Measurements from ENCODE around the gene ACO2. TPM values are rescaled to one million over a fixed set of nuclear protein-coding genes. Genes with fewer than 3 reads are reported as not detected.
"Not testable (repeated sequence)": the region's sequence is repeated elsewhere in the genome, so short reads cannot be mapped to it uniquely, and the experiment has no call there.

ACO2 gene
- total and polyA plus RNA-seq, 12 donors = 35.5 to 212 (median 134) TPM

DNA sequence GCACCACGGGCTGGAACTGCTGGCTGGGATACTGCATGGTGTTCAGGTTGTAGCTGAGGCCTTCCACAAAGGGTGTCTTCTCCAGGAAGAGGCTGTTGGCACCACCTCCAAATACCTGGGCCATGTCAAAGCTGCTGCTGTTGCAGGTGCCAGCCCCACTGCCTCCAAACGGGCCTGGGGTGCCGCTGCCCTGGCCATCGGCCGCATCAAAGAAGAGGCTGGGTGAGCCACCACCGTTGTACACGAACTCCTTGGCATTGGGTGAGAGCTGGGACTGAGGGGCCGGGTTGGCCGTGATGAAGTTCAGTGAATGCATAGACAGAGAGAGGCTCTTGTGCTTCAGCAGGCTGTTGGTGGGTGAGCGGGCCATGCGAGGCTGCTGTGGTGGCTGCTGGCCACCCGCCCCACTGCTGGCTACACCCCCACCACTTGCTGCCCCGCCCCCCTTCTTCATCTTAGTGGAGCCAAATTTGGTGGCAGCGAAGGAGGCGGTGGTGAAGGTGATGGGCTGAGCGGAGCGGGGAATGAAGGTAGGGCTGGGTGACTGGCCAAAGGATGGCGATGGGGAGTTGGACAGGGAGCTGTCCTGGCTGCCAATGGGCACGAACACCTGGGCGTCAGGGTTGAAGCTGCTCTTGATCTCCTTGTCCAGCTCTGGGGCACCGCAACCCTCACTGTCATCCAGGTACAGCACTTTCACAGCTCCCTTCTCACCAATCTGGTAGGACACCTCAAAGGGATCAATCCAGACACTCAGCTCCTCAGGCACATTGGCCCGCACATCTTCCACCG is 32.4 kb upstream of the ACO2 start:
- Histone ChIP-seq H3K36me3 (replicated peaks in 1 of 2) (peaks cover 0 to 54% of the 10 kb centered on the region in 2 donors), H3K27ac (peak overlapping the region in 2 of 5 donors; percentile 5 to 65), H3K4me1 (replicated peaks in 1 of 2) (peaks cover 18 to 59% of the 10 kb centered on the region in 2 donors), H3K9me3 (replicated peaks in 1 of 3) (no peaks in the 10 kb centered on the region), H3K4me3 (no peak overlapping the region), H3K27me3 (no peaks in the 10 kb centered on the region)
- TF ChIP-seq, protein P1, sequence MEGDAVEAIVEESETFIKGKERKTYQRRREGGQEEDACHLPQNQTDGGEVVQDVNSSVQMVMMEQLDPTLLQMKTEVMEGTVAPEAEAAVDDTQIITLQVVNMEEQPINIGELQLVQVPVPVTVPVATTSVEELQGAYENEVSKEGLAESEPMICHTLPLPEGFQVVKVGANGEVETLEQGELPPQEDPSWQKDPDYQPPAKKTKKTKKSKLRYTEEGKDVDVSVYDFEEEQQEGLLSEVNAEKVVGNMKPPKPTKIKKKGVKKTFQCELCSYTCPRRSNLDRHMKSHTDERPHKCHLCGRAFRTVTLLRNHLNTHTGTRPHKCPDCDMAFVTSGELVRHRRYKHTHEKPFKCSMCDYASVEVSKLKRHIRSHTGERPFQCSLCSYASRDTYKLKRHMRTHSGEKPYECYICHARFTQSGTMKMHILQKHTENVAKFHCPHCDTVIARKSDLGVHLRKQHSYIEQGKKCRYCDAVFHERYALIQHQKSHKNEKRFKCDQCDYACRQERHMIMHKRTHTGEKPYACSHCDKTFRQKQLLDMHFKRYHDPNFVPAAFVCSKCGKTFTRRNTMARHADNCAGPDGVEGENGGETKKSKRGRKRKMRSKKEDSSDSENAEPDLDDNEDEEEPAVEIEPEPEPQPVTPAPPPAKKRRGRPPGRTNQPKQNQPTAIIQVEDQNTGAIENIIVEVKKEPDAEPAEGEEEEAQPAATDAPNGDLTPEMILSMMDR (IDR thresholded peaks at IDR 0.05) = no peak
- TF ChIP-seq POLR2A (IDR thresholded peaks at IDR 0.05) = no peak
- intact Hi-C loops (cut with DNase I) = no loop called here
- DNase-seq = no peak
- 82 to 89% (median 84%) methylated on average over 14 to 23 of the region's 23 CpGs for WGBS, 4 donors

GRCh38 chr22:41437198-41437597 is 31.7 kb upstream of the ACO2 start:
- no peaks in the 10 kb centered on the region for H3K9me3 ChIP-seq (replicated peaks in 1 of 3)
- intact Hi-C loops (cut with DNase I) = no loop called here
- H3K4me3 ChIP-seq = no peak overlapping the region
- no peaks in the 10 kb centered on the region for H3K27me3 ChIP-seq
- peaks cover 0 to 54% of the 10 kb centered on the region in 2 donors for H3K36me3 ChIP-seq (replicated peaks in 1 of 2)
- TF ChIP-seq POLR2A (IDR thresholded peaks at IDR 0.05) = no peak
- TF ChIP-seq, protein P1 (IDR thresholded peaks at IDR 0.05) = no peak
- peak in 5 of 7 donors; percentile 39 to 64 (median 46) for DNase-seq
- 37 to 55% (median 47%) methylated on average over 3 to 7 of the region's 7 CpGs for WGBS, 4 donors
- peak overlapping the region in 2 of 5 donors; percentile 13 to 65 for H3K27ac ChIP-seq
- peaks cover 23 to 65% of the 10 kb centered on the region in 2 donors for H3K4me1 ChIP-seq (replicated peaks in 1 of 2)

DNA sequence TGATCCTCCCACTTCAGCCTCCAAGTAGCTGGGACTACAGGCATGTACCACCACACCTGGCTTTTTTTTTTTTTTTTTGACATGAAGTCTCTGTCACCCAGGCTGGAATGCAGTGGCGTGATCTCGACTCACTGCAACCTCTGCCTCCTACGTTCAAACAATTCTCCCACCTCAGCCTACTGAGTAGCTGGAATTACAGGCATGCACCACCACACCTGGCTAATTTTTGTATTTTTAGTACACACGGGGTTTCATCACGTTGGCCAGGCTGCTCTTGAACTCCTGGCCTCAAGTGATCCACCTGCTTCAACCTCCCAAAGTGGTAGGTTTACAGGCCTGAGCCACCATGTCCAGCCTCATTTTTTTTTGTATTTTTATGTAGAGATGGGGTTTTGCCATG is 28.4 kb upstream of the ACO2 start:
- H3K4me3 ChIP-seq; DNase-seq; H3K27me3 ChIP-seq; H3K9me3 ChIP-seq (replicated peaks in 1 of 3); intact Hi-C loops (cut with DNase I): not testable (repeated sequence)
- peak overlapping the region in 3 of 5 donors; percentile 7 to 48 (median 26) for H3K27ac ChIP-seq
- H3K4me1 ChIP-seq (replicated peaks in 1 of 2) = peaks cover 30 to 74% of the 10 kb centered on the region in 2 donors
- H3K36me3 ChIP-seq (replicated peaks in 1 of 2) = peaks cover 0 to 37% of the 10 kb centered on the region in 2 donors
- WGBS, 4 donors = 70 to 76% (median 75%) methylated on average over 5 of the region's 5 CpGs

DNA sequence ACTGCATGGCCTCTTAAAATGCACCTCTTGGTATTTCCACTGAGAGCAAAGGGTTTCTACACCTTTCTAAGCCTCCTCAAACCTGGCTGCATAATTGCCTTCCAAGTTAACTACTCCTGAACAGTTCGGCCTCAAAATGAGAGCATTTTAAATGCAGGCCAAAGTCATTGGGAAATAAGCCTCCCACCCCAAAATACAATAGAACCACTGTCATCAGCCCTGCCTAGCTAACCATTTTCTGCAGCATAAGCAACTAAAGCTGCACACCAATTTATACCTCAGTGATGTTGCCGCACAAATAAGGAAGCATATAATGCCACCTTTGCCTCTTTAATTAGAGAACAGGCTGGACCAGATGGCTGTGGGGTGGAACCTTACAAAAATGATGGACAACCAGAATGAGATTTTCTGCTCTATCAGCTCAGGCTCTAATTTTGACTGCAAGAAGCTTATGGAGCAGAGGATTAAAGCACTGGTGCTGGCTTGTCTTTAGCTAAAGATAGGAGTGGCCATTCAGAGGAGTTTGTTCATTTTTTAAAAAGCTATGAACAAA is 26.6 kb upstream of the ACO2 start:
- peak overlapping the region in 2 of 5 donors; percentile 12 to 26 for H3K27ac ChIP-seq
- no peak overlapping the region for H3K4me3 ChIP-seq
- intact Hi-C loops (cut with DNase I) = no loop called here
- WGBS, 4 donors = 60 to 71% (median 64%) methylated on average over 2 of the region's 2 CpGs
- H3K36me3 ChIP-seq (replicated peaks in 1 of 2) = peaks cover 0 to 20% of the 10 kb centered on the region in 2 donors
- no peak for TF ChIP-seq POLR2A (IDR thresholded peaks at IDR 0.05)
- TF ChIP-seq, protein P1 (IDR thresholded peaks at IDR 0.05) = no peak
- DNase-seq = no peak
- no peaks in the 10 kb centered on the region for H3K9me3 ChIP-seq (replicated peaks in 1 of 3)
- peaks cover 30 to 61% of the 10 kb centered on the region in 2 donors for H3K4me1 ChIP-seq (replicated peaks in 1 of 2)
- no peaks in the 10 kb centered on the region for H3K27me3 ChIP-seq
